Measurements from ENCODE around the gene ARHGAP18.

Gene ARHGAP18

GRCh38 chr6:129709769-129710449 is at the start of gene ARHGAP18:
ARHGAP18 (minus strand) TSS chr6:129710177; CDS start chr6:129710136, 41 bp downstream.
- in situ Hi-C loops (cut with MboI; ENCODE audit: low sequenced_read_pairs) = no loop called here

DNA sequence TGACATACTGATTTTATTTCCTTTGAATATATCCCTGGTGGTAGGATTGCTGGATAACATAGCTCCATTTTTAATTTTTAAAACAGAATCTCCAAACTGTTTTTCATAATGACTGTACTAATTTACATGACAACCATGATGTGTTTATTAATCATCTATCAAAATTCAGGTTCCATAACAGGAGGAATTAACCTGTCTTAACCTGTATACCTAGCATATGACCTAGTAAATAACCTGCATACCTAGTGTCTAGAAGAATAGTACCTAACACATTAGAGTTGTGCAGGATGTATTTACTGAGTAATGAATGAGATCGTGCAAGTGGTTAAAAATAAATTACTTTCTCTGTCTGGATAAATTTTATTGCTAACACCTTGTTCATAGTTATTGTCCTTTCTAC is 45.8 kb upstream of the ARHGAP18 start:
- in situ Hi-C loops (cut with MboI; ENCODE audit: low sequenced_read_pairs) = no loop called here

DNA sequence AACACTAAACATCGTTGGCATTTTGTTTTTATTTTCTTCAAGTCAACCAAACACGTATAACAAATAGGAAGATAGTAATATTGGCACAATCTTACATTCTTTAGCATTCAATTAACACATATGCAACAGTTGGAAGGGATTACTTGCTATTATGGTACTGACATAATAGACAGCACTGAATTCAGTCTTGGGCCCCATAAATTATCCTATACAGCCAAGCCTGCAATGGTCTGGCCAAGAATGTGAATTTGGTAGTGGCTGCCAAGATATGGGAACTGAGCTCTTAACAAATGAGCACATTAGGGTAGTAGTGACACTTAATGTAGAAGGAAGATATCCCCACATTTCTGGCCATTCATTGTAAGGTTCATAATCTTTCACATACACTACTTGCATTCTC is 44.8 kb upstream of the ARHGAP18 start:
- in situ Hi-C loops (cut with MboI; ENCODE audit: low sequenced_read_pairs) = no loop called here

DNA sequence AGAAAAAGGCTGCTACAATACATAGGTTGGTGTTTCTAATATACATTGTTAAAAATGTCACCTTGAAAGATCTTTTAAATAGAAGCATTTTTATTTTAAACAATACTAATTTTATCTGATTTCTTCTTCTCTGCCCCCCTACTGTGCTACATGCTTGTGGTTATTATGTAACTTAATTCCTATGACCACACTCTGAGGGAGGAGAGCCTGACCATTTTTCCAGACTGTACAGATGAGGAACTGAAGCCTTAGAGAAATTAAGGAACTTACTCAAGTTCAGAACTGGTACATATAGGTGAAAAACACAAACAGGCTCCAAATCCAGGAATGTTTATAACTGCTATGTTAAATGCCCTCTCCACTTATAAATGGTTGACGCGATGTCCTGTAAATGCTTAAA is 43.4 kb upstream of the ARHGAP18 start:
- in situ Hi-C loops (cut with MboI; ENCODE audit: low sequenced_read_pairs) = no loop called here

DNA sequence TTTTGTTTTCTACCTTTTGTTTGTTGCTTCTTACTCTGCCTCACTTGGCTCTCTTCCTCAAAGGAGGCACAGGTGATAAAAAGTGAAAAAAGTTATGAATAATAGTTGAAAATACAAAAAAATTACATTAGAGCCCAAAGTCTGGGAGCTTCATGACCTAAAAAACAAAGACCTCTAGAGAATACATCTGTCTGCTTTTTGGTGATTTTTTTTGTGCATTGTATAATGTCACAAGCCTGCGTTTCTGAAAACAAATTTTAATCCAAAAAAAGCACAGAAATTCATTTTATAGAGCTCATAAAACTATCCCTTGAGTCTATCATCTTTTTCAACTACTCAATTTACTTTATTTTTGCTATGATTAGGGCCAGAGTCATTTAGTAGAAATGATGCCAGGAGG is 41.4 kb upstream of the ARHGAP18 start:
- in situ Hi-C loops (cut with MboI; ENCODE audit: low sequenced_read_pairs) = no loop called here

GRCh38 chr6:129750360-129750759 is 40.4 kb upstream of the ARHGAP18 start:
- in situ Hi-C loops (cut with MboI; ENCODE audit: low sequenced_read_pairs) = no loop called here

- in situ Hi-C loops (cut with MboI; ENCODE audit: low sequenced_read_pairs) = no loop called here
Observed at GRCh38 chr6:129749749-129750120, 39.8 kb upstream of the ARHGAP18 start.

- in situ Hi-C loops (cut with MboI; ENCODE audit: low sequenced_read_pairs) = no loop called here
Observed at GRCh38 chr6:129748901-129749748, 39.1 kb upstream of the ARHGAP18 start.

- in situ Hi-C loops (cut with MboI; ENCODE audit: low sequenced_read_pairs) = no loop called here
Observed at GRCh38 chr6:129748212-129748900, 38.4 kb upstream of the ARHGAP18 start.

- in situ Hi-C loops (cut with MboI; ENCODE audit: low sequenced_read_pairs) = no loop called here
Observed at GRCh38 chr6:129747588-129748112, 37.7 kb upstream of the ARHGAP18 start.

- in situ Hi-C loops (cut with MboI; ENCODE audit: low sequenced_read_pairs) = no loop called here
Observed at GRCh38 chr6:129744880-129745237, 34.9 kb upstream of the ARHGAP18 start.

- in situ Hi-C loops (cut with MboI; ENCODE audit: low sequenced_read_pairs) = no loop called here
Observed at GRCh38 chr6:129744201-129744879, 34.4 kb upstream of the ARHGAP18 start.

GRCh38 chr6:129740013-129740412 is 30.0 kb upstream of the ARHGAP18 start:
- in situ Hi-C loops (cut with MboI; ENCODE audit: low sequenced_read_pairs) = no loop called here

GRCh38 chr6:129736105-129736504 is 26.1 kb upstream of the ARHGAP18 start:
- in situ Hi-C loops (cut with MboI; ENCODE audit: low sequenced_read_pairs) = no loop called here

DNA sequence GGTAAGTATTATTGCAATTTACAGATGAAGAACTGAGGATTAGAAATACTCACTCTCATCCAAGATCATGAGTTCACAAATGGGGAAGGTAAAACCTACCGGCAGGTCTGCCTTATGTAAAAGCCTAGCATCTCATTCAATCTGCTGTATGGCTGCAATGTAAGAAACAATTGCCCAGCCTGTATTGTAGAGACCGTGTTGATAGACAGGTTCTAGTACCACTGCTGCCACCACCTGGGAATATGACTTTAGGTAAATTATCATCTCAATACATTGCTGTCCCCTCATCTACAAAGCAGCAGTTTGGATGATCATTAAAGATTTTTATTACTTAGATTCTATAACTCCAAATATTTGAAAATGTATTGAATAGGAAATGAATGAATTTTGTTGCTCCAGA is 23.3 kb upstream of the ARHGAP18 start:
- in situ Hi-C loops (cut with MboI; ENCODE audit: low sequenced_read_pairs) = no loop called here

GRCh38 chr6:129732542-129732941 is 22.6 kb upstream of the ARHGAP18 start:
- in situ Hi-C loops (cut with MboI; ENCODE audit: low sequenced_read_pairs) = no loop called here

- in situ Hi-C loops (cut with MboI; ENCODE audit: low sequenced_read_pairs) = no loop called here
Observed at GRCh38 chr6:129732034-129732433, 22.1 kb upstream of the ARHGAP18 start.

DNA sequence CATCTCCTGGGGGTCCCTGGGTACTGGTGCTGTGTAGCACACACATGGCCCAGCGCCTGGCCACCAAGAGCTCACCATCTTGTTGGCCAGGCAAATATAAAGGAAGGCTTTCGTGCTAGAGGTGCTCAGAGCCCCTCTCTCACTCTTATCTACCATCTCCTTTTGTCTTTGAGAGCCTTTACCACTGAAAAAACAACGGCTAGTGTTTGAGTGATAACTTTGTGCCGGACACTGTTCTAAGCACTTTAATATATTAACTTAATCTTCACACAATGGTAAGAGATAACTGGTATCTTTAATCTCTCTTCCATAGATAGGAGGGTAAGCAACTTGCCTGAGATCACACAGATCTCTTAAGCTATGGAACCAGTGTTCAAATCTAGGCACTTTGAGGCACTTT is 21.5 kb upstream of the ARHGAP18 start:
- in situ Hi-C loops (cut with MboI; ENCODE audit: low sequenced_read_pairs) = no loop called here

DNA sequence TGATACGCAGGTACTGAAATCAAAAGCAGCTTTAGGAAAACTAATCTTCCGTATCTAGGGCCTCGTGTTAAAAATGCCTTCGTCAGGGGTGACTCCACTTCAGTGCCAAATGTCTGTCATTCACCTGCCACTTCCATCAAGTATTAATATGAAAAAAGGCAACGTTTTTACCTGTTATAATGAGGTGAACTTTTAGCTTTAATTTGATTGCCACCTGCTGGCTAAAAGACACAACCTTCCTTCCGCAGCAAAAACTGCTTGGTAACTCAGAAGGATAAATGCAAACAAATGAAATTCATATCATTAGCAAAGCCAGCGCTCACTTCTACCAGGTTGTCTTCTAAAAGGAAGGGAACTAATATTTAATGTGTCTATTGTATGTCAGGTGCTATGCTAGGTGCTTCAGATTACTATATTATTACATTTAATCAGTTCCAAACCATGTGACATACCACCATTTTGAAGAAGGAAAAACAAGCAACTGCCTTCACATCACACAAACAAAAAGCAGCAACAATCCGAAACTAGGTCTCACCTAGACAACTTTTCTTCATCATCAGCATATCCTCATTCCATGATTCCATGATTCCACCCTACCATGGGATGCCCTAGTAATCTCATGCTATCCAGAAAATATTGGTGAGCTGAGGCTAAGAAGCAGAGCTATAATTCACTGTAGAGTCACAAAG is 20.6 kb upstream of the ARHGAP18 start:
- in situ Hi-C loops (cut with MboI; ENCODE audit: low sequenced_read_pairs) = no loop called here

- in situ Hi-C loops (cut with MboI; ENCODE audit: low sequenced_read_pairs) = no loop called here
Observed at GRCh38 chr6:129726650-129727049, 16.7 kb upstream of the ARHGAP18 start.

Data from hTERT RPE-1 (cell line).